Ovary (tissue), 9 donors: ENCODE measurements around the gene PFKFB4. TPM values are rescaled to one million over a fixed set of nuclear protein-coding genes. Genes with fewer than 3 reads are reported as not detected.

Experiments
- DNase-seq, 5 donors: peaks; one replicate each; pipeline ENCODE4 v3.0.0-alpha.2; 2019 to 2020
- H3K27ac ChIP-seq, 2 donors: fragments of 200-600 bp; one replicate each; pipeline versions ENCODE4 v1.5.1 to v1.8.0; 2019 to 2022
- H3K27me3 ChIP-seq: fragments of 200-600 bp; one replicate; pipeline ENCODE4 v1.8.0; 2022
- H3K36me3 ChIP-seq: fragments of 200-600 bp; sonication (generic); one replicate; pipeline ENCODE4 v1.5.1; 2019
- H3K4me1 ChIP-seq: one replicate; pipeline ENCODE4 v1.8.1; 2013; ENCODE audit warnings: mild to moderate bottlenecking, moderate library complexity; ENCODE audit not compliant: insufficient read depth
- H3K4me3 ChIP-seq: fragments of 200-600 bp; sonication (generic); one replicate; pipeline ENCODE4 v1.5.1; 2017
- H3K9me3 ChIP-seq, 2 donors: fragments of 200-600 bp in 1 of 2; sonication (generic) in 1 of 2; one replicate each; pipeline versions ENCODE4 v1.5.1 to v1.8.1; 2013 to 2019; ENCODE audit warnings: mild to moderate bottlenecking in 1 of 2, moderate library complexity in 1 of 2
- CTCF ChIP-seq, 3 donors: fragments of 450-650 bp in 2 of 3; fragments of 200-600 bp in 1 of 3; IDR thresholded peaks; one replicate each; pipeline versions ENCODE4 v1.5.1 to v1.8.0; 2016 to 2022; ENCODE audit warnings: antibody characterized with exemption in 3 of 3, mild to moderate bottlenecking in 1 of 3
- EP300 ChIP-seq: sonication (generic); formaldehyde crosslinking; IDR thresholded peaks from one replicate; pipeline ENCODE4 v1.6.1; 2017; ENCODE audit warnings: antibody characterized with exemption
- POLR2A ChIP-seq: fragments of 450-650 bp; IDR thresholded peaks from one replicate; pipeline ENCODE4 v1.6.1; 2017; ENCODE audit warnings: antibody characterized with exemption, mild to moderate bottlenecking, moderate library complexity
- WGBS, 3 donors: extraction: QIAGEN DNeasy Blood & Tissue Kit in 1 of 3; methylation state at CpG; one replicate each; pipeline versions ENCODE4 v1.1.5 to v1.1.7; 2013 to 2017; 5-methylcytosine and 5-hydroxymethylcytosine counted together
- intact Hi-C, 4 donors: fragments of 100-400 bp; cut with DNase I; formaldehyde crosslinking; loops; one replicate each; pipeline versions ENCODE4 v1.11.0 to v1.15.1; 2022 to 2023
- polyA plus RNA-seq, 2 donors: library from polyadenylated mRNA; stranded (reverse); fragments of 200-250 nt in 1 of 2; fragments of 350-450 nt in 1 of 2; fragmentation: Illumina TruSeq in 1 of 2; extraction: RNeasy Lipid Tissue Mini Kit (QIAGEN cat#74804) in 1 of 2; gene quantifications; one replicate each; pipeline ENCODE4 v1.2.3, GENCODE V29; 2013 to 2014
- total RNA-seq, 7 donors: library from RNA; depleted of rRNA in 2 of 7; stranded (reverse); fragments of >200 nt in 2 of 7; fragmentation: NEBNext Ultra II Directional in 3 of 7; extraction: Animal tissue kit (Norgen Biotek cat#: 25700) in 3 of 7; gene quantifications; one replicate each; pipeline versions ENCODE4 v1.1.0 to v1.2.4, GENCODE V29; 2016 to 2023
- donor health status: DM: no; HTN: no; CAD: no; lungs with moderate emphysema.
- donor health status: DM: no; HTN: no; CAD: no.
- donor health status: Bipolar disorder and iron deficiency.
- donor health status: DM: yes; HTN: yes; CAD: no.
- donor health status: DM: no; HTN: no; CAD: no.
- donor health status: DM: yes; HTN: yes; CAD: no.

Gene PFKFB4
- total and polyA plus RNA-seq, 9 donors, result 2.3 to 8.0 (median 5.6) TPM

- intact Hi-C loops, result loop anchor here in 2 of 4 donors (5.0 to 10.0 kb wide), 3 partner anchors 52 to 281 kb away; partner anchors contain the start of gene UQCRC1 (in 1 of the 2)
- H3K27me3 ChIP-seq, result no peaks in the 10 kb centered on the region
- H3K27ac ChIP-seq, result no peak overlapping the region
- DNase-seq, result no peak
- H3K9me3 ChIP-seq, result no peaks in the 10 kb centered on the region
- H3K4me3 ChIP-seq, result no peak overlapping the region
- no peak for TF ChIP-seq CTCF (IDR thresholded peaks at IDR 0.05)
- TF ChIP-seq POLR2A, result no peak
- TF ChIP-seq EP300, result no peak
- peaks cover 5% of the 10 kb centered on the region for H3K4me1 ChIP-seq
- no peaks in the 10 kb centered on the region for H3K36me3 ChIP-seq
- WGBS, 3 donors, result 77 to 87% (median 84%) methylated on average over 10 of the region's 10 CpGs
Observed at GRCh38 chr3:48555231-48555948, 1.2 kb downstream of the PFKFB4 start.

GRCh38 chr3:48553886-48554845, 2.4 kb downstream of the PFKFB4 start:
- no peaks in the 10 kb centered on the region for H3K27me3 ChIP-seq
- H3K4me1 ChIP-seq, result peaks cover 3% of the 10 kb centered on the region
- 86 to 92% (median 87%) methylated on average over 14 of the region's 14 CpGs for WGBS, 3 donors
- TF ChIP-seq EP300 (no peak), CTCF (IDR thresholded peaks at IDR 0.05) (no peak), POLR2A (no peak)
- H3K27ac ChIP-seq, result no peak overlapping the region
- no peaks in the 10 kb centered on the region for H3K9me3 ChIP-seq
- no peaks in the 10 kb centered on the region for H3K36me3 ChIP-seq
- H3K4me3 ChIP-seq, result no peak overlapping the region
- no peak for DNase-seq
- intact Hi-C loops, result loop anchor here in 3 of 4 donors (2.0 to 10.0 kb wide), 6 partner anchors 89 to 282 kb away; no protein-coding TSS in a partner anchor

GRCh38 chr3:48553361-48553760, 3.2 kb downstream of the PFKFB4 start:
- no peak for DNase-seq
- intact Hi-C loops, result loop anchor here in 3 of 4 donors (2.0 to 10.0 kb wide), 6 partner anchors 89 to 281 kb away; no protein-coding TSS in a partner anchor
- no peaks in the 10 kb centered on the region for H3K27me3 ChIP-seq
- no peak overlapping the region for H3K4me3 ChIP-seq
- no peaks in the 10 kb centered on the region for H3K36me3 ChIP-seq
- H3K4me1 ChIP-seq, result peaks cover 3% of the 10 kb centered on the region
- H3K9me3 ChIP-seq, result no peaks in the 10 kb centered on the region
- TF ChIP-seq POLR2A (no peak), CTCF (IDR thresholded peaks at IDR 0.05) (no peak), EP300 (no peak)
- 94 to 99% (median 95%) methylated on average over 5 of the region's 5 CpGs for WGBS, 3 donors
- no peak overlapping the region for H3K27ac ChIP-seq
